Superior temporal gyrus (tissue), 1 donor: ENCODE measurements around the gene TDRD10.
"Not testable (repeated sequence)": the region's sequence is repeated elsewhere in the genome, so short reads cannot be mapped to it uniquely, and the experiment has no call there.

Experiments used
- DNase-seq: peaks from one replicate; pipeline ENCODE4 v3.0.0-alpha.2; 2016; ENCODE audit errors: extremely low spot score

The TDRD10 gene

GRCh38 chr1:154479764-154480421 is 22.1 kb upstream of the TDRD10 start:
- peak; percentile 98 for DNase-seq

DNA sequence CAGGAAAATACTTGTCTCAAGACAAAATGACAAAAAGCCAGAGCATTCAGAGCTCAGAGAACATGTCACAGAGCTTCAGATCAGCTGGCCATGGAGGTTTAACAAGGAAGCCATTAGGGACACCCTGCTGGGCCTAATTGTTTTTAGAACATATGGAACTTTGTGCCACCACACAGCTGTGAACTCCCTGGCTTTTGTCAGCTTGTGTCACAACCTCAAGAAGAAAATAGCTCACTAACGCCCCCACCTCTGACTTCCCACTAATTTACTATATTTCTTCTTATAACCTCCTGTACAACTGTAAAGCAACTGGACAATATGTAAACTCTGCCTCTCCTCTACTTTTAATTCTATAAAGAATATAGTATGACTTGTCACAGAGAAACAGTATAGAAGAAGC is 21.0 kb upstream of the TDRD10 start:
- DNase-seq = no peak

DNA sequence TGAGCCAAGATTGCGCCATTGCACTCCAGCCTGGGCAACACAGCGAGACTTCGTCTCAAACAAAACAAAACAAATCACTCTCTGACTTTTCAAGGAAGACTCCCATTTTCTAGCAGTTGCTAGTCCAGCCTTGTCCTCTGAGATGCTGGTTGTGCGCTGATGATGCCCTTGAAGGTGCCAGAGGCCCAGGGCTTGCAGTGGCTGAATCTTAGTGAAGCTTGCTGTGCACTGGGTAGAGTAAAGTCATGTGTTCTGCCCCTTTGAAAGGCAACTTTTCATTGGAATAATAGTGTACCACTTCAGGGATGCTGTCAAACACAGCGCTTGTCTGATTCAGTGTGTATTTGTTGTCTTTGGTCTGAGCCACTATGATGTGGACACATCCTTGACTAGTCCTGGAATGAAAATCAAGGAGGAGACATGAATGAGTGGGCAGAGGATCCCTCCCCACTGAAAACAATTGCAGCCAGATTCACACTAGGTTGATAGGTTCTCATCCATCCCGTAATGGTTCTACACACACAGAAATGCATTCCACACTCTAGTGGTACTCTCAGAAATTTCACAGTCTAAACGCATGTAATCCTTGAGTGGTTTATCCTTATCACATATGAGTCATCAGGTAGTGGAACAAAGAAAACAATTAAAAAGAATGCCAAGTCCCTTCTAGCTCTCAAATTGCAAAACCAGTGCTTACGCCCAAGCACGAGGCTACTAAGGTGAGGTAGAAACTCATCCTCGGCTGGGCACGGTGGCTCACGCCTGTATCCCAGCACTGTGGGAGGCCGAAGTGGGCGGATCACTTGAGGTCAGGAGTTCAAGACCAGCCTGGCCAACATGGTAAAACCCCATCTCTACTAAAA is 17.8 kb upstream of the TDRD10 start:
- DNase-seq = no peak

GRCh38 chr1:154485106-154485505 is 16.9 kb upstream of the TDRD10 start:
- no peak for DNase-seq

GRCh38 chr1:154485910-154486496 is 16.0 kb upstream of the TDRD10 start:
- DNase-seq = no peak

GRCh38 chr1:154486756-154487155 is 15.3 kb upstream of the TDRD10 start:
- not testable (repeated sequence) for DNase-seq

GRCh38 chr1:154488922-154489321 is 13.1 kb upstream of the TDRD10 start:
- DNase-seq = no peak

GRCh38 chr1:154489695-154490274 is 12.2 kb upstream of the TDRD10 start:
- DNase-seq = no peak

DNA sequence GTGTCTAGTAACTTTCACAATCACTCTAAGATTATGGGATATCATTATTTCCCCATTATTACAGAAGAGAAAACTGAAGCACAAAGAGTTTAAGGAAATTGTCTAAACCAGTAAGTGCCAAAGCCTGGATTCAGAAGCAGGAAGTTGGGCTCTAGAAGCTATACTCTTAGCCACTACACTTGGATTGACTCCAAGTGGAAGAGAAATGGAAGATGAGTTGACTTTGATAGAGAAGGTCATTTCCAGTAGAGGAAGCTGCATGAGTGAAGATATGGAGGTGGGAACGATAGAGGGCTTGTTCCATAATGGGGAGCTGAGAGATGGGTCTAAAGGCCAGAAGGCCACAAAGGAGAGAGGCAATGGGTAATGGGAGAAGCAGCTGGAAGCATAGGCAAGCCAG is 11.7 kb upstream of the TDRD10 start:
- DNase-seq = no peak

DNA sequence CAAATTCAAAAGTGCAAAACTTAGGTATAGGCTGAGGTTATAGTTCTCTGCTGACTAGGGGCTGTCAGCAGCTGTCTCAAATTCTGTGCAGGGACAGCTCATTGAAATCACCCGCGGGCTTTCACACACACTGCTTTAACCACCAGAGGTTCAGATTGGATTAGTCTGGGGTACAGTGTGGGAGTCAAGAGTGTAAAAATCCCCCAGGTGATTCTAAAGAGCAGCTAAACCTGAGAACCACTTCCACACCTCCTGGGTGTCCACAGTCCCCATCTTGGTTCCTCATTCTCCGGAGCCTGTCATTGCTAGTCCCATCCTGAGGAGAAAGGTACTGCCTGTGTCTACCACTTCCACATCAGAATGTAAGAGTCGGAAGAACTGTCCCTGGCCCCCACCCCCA is 9.9 kb upstream of the TDRD10 start:
- no peak for DNase-seq

DNA sequence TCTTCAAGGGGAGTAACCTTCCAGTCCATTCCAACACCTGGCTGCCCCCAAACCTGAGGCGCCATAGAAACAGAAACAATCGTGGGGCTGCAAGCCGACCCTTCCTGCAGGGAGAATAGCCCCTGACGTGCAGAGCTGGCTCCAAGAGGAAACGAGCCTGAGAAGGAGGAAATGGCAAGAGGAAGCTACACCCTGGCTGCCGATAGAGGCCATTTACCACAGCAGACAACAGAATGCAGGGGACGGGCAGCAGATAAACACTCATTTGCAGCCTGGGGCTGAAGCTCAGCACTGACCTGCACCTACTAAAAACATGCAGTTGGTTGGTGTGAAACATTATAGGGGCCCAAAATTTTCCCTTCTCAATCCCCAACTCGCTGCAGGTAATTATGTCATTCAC is 8.7 kb upstream of the TDRD10 start:
- no peak for DNase-seq

- no peak for DNase-seq
Observed at GRCh38 chr1:154495496-154496273, 6.3 kb upstream of the TDRD10 start.

- no peak for DNase-seq
Observed at GRCh38 chr1:154496383-154496782, 5.6 kb upstream of the TDRD10 start.

DNA sequence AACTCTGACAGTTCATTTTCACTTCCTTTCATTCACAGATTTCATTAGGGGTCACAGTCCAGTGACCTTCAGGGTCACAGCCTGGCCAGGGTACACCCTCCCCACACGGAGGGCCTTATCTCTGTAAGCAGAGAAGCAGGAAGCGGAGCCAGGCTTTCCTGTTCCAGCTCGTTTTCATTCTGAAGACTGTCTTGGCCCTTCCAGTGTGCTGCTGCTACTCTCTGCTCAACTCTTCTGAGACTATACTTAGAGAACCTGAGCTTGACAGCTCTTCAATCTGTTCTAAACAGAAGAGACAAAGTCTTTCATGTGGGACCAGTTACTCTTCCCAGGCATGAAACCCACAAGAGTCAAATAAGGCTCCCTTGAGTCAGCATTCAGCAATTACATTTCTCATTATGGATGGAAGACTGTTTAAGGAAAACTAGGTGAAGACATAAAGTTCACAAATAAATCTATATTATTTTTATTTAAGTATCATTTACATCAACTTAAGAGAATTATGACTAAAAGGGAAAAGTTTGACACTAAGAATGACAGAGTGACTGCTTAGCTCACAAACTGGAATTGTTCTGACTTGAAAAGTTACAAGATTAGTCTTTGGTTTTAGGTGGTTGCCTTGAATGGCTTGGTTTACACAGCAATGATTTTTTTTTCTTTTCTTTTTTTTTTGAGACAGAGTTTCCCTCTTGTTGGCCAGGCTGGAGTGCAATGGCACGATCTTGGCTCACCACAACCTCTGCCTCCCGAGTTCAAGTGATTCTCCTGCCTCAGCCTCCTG is 4.8 kb upstream of the TDRD10 start:
- no peak for DNase-seq

- DNase-seq = no peak
Observed at GRCh38 chr1:154499446-154499845, 2.6 kb upstream of the TDRD10 start.

DNA sequence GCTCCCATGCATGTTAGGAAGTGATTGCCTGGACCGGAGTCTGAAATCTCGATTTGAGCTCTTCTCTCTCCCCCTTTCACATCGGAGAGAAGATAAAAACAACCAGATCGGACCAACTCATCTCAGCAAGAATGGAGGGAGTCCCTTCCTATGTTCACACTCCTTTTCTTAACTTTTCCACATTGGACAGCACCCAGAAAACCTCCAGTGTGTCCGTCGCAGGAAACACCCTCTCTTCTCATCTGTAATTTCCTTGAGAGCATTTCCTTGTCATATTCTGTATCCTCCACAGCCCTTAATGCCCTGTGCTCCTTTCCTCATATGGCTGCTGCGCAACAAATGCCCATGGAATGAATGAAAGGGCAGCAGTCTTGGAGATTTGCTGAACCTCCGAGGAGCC is 1.5 kb upstream of the TDRD10 start:
- DNase-seq = no peak

- DNase-seq = no peak
Observed at GRCh38 chr1:154501423-154502065, 475 bp upstream of the TDRD10 start.

DNA sequence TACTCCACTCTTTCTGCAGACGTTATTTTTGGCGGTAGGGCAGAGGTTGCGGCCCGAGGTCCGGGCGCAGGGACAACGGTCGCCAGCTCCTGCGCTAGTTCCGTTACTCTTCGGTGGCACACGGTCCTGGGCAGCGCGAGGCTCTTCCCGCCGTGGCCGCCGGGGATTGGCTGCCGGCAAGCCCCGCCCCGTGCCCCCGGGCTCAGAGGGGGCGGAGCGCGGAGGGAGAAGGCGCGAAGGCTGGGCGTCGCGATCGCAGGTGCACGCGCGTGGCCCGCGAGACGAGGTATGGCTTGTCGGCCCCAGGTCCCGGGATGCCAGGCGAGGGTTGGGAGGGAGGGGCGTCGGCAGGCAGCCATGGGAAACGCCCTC is 711 bp downstream of the TDRD10 start:
- DNase-seq = no peak

- no peak for DNase-seq
Observed at GRCh38 chr1:154503898-154504297, 1.9 kb downstream of the TDRD10 start.

GRCh38 chr1:154512760-154513159 is 10.7 kb downstream of the TDRD10 start:
- DNase-seq = no peak
